ENCODE data around the gene WWC1.

WWC1 gene

GRCh38 chr5:168319774-168320173 is 28.3 kb downstream of the WWC1 start:
- Histone ChIP-seq H3K27ac (ENCODE audit: low read depth, low read length) (no peak overlapping the region), H3K36me3 (ENCODE audit: insufficient read depth, low read length) (no peaks in the 10 kb centered on the region), H3K4me3 (ENCODE audit: low read depth, low read length) (no peak overlapping the region), H3K4me1 (ENCODE audit: control insufficient read depth, insufficient read depth, low read length, unreplicated experiment) (peaks cover 41% of the 10 kb centered on the region), H3K79me2 (ENCODE audit: control insufficient read depth, insufficient read depth, low read length, unreplicated experiment) (peaks cover 4% of the 10 kb centered on the region), H2AFZ (ENCODE audit: low read length, unreplicated experiment) (no peak overlapping the region), H3K27me3 (ENCODE audit: insufficient read depth, low read length) (no peaks in the 10 kb centered on the region)

DNA sequence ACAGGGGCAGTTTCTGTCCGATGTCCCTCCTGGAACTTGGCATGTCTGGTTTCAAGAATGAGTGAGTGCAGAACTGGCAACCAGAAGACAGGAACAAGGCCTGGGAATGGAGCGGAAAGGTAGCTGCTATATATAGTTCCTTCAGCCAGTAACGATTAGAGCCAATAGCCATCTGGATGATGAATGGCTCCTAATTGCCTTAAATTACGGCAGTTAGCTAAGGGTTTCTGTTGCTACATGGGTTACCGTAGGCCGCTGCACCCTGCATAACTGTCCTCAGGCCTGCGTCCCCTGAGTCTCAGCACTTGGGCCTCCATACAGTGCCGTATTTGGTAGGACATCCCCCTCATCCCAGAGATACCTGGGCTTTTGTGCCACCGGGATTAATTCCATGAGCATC is 29.4 kb downstream of the WWC1 start:
- Histone ChIP-seq H3K27ac (ENCODE audit: low read depth, low read length) (no peak overlapping the region), H3K4me3 (ENCODE audit: low read depth, low read length) (no peak overlapping the region), H3K4me1 (ENCODE audit: control insufficient read depth, insufficient read depth, low read length, unreplicated experiment) (peaks cover 41% of the 10 kb centered on the region), H3K36me3 (ENCODE audit: insufficient read depth, low read length) (no peaks in the 10 kb centered on the region), H2AFZ (ENCODE audit: low read length, unreplicated experiment) (no peak overlapping the region), H3K79me2 (ENCODE audit: control insufficient read depth, insufficient read depth, low read length, unreplicated experiment) (peaks cover 3% of the 10 kb centered on the region), H3K27me3 (ENCODE audit: insufficient read depth, low read length) (no peaks in the 10 kb centered on the region)

DNA sequence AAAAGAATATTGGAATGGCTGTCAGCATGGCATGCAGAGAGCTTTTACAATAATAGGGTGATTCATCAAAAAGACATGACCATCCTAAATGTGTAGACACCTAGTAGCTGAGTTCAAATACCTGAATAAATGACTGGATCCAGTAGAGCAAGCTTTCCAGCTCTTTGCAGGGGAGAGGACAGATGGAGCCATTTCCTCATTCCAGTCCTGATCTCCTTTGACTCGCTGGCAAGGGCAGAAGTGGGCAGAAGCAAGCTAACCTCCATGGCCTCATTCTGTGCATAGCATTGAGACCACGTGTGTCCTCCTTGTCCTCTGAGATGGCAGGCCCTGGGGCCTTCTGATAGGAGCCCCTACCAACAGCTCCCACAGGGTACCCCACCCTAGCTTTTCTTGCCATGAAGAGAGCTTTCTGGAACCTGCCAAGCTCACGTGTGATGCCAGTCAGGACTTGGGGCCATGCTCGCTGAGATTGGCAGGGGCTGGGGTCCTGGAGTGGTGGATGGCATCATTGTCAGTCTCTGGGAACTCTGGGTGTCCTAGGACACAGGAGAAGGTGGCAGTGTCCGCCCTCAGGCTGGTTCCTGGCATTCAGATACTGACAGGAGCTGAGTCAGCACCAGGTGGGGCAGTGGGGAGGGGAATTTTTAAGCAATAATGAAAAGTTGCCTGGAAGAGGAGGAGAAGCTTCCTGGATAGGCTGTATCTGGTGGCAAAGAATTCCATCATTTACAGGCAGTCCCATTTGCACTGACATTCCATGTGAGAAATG is 33.6 kb downstream of the WWC1 start:
- Histone ChIP-seq H2AFZ (ENCODE audit: low read length, unreplicated experiment) (no peak overlapping the region), H3K27ac (ENCODE audit: low read depth, low read length) (no peak overlapping the region; the same call in 1 of the 2 replicates)

GRCh38 chr5:168327019-168327421 is 35.6 kb downstream of the WWC1 start:
- Histone ChIP-seq H3K36me3 (ENCODE audit: insufficient read depth, low read length) (no peaks in the 10 kb centered on the region), H3K27ac (ENCODE audit: low read depth, low read length) (no peak overlapping the region), H3K4me1 (ENCODE audit: control insufficient read depth, insufficient read depth, low read length, unreplicated experiment) (peaks cover 19% of the 10 kb centered on the region), H3K79me2 (ENCODE audit: control insufficient read depth, insufficient read depth, low read length, unreplicated experiment) (no peaks in the 10 kb centered on the region), H3K27me3 (ENCODE audit: insufficient read depth, low read length) (no peaks in the 10 kb centered on the region), H3K4me3 (ENCODE audit: low read depth, low read length) (no peak overlapping the region), H2AFZ (ENCODE audit: low read length, unreplicated experiment) (no peak overlapping the region)

More for the DNA sequence above, 33.6 kb downstream of the WWC1 start:
- H3K4me3 ChIP-seq (ENCODE audit: low read depth, low read length): no peak overlapping the region
- no peaks in the 10 kb centered on the region for H3K36me3 ChIP-seq (ENCODE audit: insufficient read depth, low read length)
- H3K27me3 ChIP-seq (ENCODE audit: insufficient read depth, low read length): no peaks in the 10 kb centered on the region
- H3K4me1 ChIP-seq (ENCODE audit: control insufficient read depth, insufficient read depth, low read length, unreplicated experiment): peaks cover 19% of the 10 kb centered on the region
- H3K79me2 ChIP-seq (ENCODE audit: control insufficient read depth, insufficient read depth, low read length, unreplicated experiment): no peaks in the 10 kb centered on the region

DNA sequence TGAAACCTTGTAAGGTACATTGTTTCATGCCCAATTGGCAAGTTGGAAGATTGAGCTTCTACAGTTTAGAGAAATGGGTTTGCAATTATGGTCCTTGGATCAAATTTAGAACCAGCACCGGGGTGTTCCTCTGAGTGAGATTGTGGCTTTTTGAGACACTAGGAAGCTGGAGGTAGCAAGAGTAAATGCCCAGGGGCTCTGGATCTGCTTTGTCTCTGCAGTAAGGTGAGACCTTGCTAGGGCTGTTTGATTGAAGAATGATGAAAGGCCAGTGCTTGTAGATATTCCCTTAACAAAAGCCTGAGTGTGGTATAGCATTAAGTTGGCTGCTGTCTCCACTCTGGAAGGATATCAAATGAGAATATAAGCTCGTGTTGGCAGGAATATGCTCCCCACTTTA is 36.0 kb downstream of the WWC1 start:
- Histone ChIP-seq H3K27me3 (ENCODE audit: insufficient read depth, low read length) (no peaks in the 10 kb centered on the region), H3K36me3 (ENCODE audit: insufficient read depth, low read length) (no peaks in the 10 kb centered on the region), H3K79me2 (ENCODE audit: control insufficient read depth, insufficient read depth, low read length, unreplicated experiment) (no peaks in the 10 kb centered on the region), H3K27ac (ENCODE audit: low read depth, low read length) (no peak overlapping the region), H3K4me1 (ENCODE audit: control insufficient read depth, insufficient read depth, low read length, unreplicated experiment) (peaks cover 19% of the 10 kb centered on the region), H2AFZ (ENCODE audit: low read length, unreplicated experiment) (no peak overlapping the region), H3K4me3 (ENCODE audit: low read depth, low read length) (no peak overlapping the region)

DNA sequence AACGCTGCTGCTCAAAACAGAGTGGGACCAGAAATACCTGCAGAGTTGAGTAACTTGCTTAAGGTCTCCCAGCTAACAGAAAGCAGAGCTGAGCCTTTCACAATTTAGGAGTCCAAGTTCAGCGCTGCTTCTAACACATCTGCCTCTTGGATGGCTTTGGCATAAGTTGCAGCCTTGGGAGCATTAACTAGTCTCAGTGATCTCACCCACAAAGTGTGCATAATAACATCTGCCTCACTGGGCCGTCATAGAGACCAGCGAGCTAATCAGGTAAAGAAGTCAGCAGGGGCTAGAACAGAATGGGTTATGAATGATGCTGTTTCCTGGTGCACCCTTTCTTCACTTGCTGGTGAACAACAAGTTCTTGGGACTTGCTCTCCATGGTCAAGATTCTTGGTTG is 36.5 kb downstream of the WWC1 start:
- no peaks in the 10 kb centered on the region for H3K36me3 ChIP-seq (ENCODE audit: insufficient read depth, low read length)
- no peaks in the 10 kb centered on the region for H3K27me3 ChIP-seq (ENCODE audit: insufficient read depth, low read length)
- H3K4me3 ChIP-seq (ENCODE audit: low read depth, low read length): no peak overlapping the region
- H3K4me1 ChIP-seq (ENCODE audit: control insufficient read depth, insufficient read depth, low read length, unreplicated experiment): peaks cover 19% of the 10 kb centered on the region
- H3K27ac ChIP-seq (ENCODE audit: low read depth, low read length): no peak overlapping the region
- H3K79me2 ChIP-seq (ENCODE audit: control insufficient read depth, insufficient read depth, low read length, unreplicated experiment): no peaks in the 10 kb centered on the region
- H2AFZ ChIP-seq (ENCODE audit: low read length, unreplicated experiment): no peak overlapping the region

DNA sequence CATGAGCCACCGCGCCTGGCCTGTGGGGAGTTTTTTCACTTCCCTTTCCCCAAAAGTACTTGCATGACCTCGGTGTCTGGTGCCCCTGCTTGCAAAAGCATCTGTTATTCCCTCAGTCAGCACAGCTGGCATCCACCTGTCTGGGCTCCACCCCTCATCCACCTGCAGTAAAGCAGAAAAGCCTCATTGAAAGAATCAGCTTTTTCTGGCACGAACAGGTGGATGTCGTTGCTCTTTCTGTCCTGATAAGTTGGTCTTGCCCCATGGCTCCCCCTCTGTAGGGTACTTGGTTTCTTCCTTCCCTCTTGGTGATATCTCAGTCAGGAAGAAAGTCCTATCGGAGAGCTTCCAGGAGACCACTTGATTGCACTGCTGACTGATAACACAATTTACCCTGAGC is 37.4 kb downstream of the WWC1 start:
- Histone ChIP-seq H3K27me3 (ENCODE audit: insufficient read depth, low read length) (no peaks in the 10 kb centered on the region), H3K79me2 (ENCODE audit: control insufficient read depth, insufficient read depth, low read length, unreplicated experiment) (no peaks in the 10 kb centered on the region), H3K4me3 (ENCODE audit: low read depth, low read length) (no peak overlapping the region), H2AFZ (ENCODE audit: low read length, unreplicated experiment) (no peak overlapping the region), H3K27ac (ENCODE audit: low read depth, low read length) (no peak overlapping the region), H3K4me1 (ENCODE audit: control insufficient read depth, insufficient read depth, low read length, unreplicated experiment) (peaks cover 19% of the 10 kb centered on the region), H3K36me3 (ENCODE audit: insufficient read depth, low read length) (no peaks in the 10 kb centered on the region)

DNA sequence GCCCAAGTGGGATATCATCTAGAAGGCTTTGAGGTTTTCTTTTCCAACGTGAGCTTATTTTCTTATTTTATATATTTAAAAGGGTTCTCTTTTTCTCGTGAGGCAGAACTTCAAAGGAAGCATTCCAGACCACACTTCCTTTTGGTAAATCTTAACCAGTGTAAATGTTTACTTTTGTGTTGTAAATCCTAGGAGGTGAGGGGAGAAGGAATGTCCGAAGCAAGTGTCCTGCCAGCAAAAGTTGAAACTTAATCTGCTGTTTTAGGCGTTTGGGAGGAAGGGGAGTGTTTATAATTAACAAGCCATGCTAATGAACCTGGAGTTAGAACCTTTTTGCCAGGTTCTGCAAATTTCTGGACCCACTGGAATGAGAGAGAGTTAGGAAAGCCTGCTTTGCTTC is 37.9 kb downstream of the WWC1 start:
- H3K4me1 ChIP-seq (ENCODE audit: control insufficient read depth, insufficient read depth, low read length, unreplicated experiment): peaks cover 19% of the 10 kb centered on the region
- H3K36me3 ChIP-seq (ENCODE audit: insufficient read depth, low read length): no peaks in the 10 kb centered on the region
- no peak overlapping the region for H2AFZ ChIP-seq (ENCODE audit: low read length, unreplicated experiment)
- no peaks in the 10 kb centered on the region for H3K27me3 ChIP-seq (ENCODE audit: insufficient read depth, low read length)
- no peak overlapping the region for H3K4me3 ChIP-seq (ENCODE audit: low read depth, low read length)
- H3K27ac ChIP-seq (ENCODE audit: low read depth, low read length): no peak overlapping the region
- H3K79me2 ChIP-seq (ENCODE audit: control insufficient read depth, insufficient read depth, low read length, unreplicated experiment): no peaks in the 10 kb centered on the region

DNA sequence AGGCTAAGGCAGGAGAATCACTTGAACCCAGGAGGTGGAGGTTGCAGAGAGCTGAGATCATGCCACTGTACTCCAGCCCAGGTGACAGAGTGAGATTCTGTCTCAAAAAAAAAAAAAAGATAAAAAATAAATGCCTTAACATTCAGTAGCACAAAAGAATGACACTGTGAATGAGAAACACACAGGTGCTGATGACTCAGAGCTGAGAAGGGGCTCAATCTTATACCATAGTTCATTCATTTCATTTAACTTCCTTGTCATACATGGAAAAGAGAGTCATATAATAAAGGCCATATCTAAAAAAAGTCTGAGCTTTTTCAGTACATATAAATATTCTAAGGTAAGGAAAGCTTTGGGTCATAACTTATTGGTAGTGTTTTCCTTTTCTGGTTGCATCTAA is 40.6 kb downstream of the WWC1 start:
- Histone ChIP-seq H3K79me2 (ENCODE audit: control insufficient read depth, insufficient read depth, low read length, unreplicated experiment) (no peaks in the 10 kb centered on the region), H3K4me1 (ENCODE audit: control insufficient read depth, insufficient read depth, low read length, unreplicated experiment) (peaks cover 3% of the 10 kb centered on the region), H3K36me3 (ENCODE audit: insufficient read depth, low read length) (no peaks in the 10 kb centered on the region), H2AFZ (ENCODE audit: low read length, unreplicated experiment) (no peak overlapping the region), H3K4me3 (ENCODE audit: low read depth, low read length) (no peak overlapping the region), H3K27me3 (ENCODE audit: insufficient read depth, low read length) (no peaks in the 10 kb centered on the region), H3K27ac (ENCODE audit: low read depth, low read length) (no peak overlapping the region)

GRCh38 chr5:168334280-168334679 is 42.8 kb downstream of the WWC1 start:
- H2AFZ ChIP-seq (ENCODE audit: low read length, unreplicated experiment): no peak overlapping the region
- H3K36me3 ChIP-seq (ENCODE audit: insufficient read depth, low read length): no peaks in the 10 kb centered on the region

DNA sequence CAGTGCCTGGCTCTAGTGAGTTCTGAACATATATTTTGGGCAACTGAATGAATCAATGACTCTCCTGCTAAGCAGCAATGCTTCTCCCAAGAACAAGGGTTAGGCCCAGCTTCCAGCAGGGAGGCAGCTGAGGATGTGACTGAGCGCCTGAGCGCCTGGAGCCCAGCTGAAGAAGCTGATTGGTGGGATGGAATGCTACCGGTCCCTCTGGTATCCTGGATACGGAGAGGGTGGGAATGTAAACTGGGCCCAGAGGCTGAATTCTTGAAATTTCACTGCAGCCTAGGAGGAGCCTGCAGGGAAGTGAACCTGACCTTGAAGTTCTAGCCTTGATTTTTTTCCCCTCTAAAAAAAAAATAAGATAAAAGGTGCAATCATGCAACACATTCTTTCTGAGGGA is 43.2 kb downstream of the WWC1 start:
- H3K4me1 ChIP-seq (ENCODE audit: control insufficient read depth, insufficient read depth, low read length, unreplicated experiment): no peaks in the 10 kb centered on the region
- no peak overlapping the region for H3K4me3 ChIP-seq (ENCODE audit: low read depth, low read length)
- H3K36me3 ChIP-seq (ENCODE audit: insufficient read depth, low read length): no peaks in the 10 kb centered on the region
- H3K27me3 ChIP-seq (ENCODE audit: insufficient read depth, low read length): no peaks in the 10 kb centered on the region
- no peaks in the 10 kb centered on the region for H3K79me2 ChIP-seq (ENCODE audit: control insufficient read depth, insufficient read depth, low read length, unreplicated experiment)
- no peak overlapping the region for H2AFZ ChIP-seq (ENCODE audit: low read length, unreplicated experiment)
- no peak overlapping the region for H3K27ac ChIP-seq (ENCODE audit: low read depth, low read length)

More at GRCh38 chr5:168334280-168334679, 42.8 kb downstream of the WWC1 start:
- no peak overlapping the region for H3K27ac ChIP-seq (ENCODE audit: low read depth, low read length)
- no peaks in the 10 kb centered on the region for H3K27me3 ChIP-seq (ENCODE audit: insufficient read depth, low read length)
- H3K79me2 ChIP-seq (ENCODE audit: control insufficient read depth, insufficient read depth, low read length, unreplicated experiment): no peaks in the 10 kb centered on the region
- H3K4me3 ChIP-seq (ENCODE audit: low read depth, low read length): no peak overlapping the region
- no peaks in the 10 kb centered on the region for H3K4me1 ChIP-seq (ENCODE audit: control insufficient read depth, insufficient read depth, low read length, unreplicated experiment)

Data from ACC112 (cell line).